PC-3 (cell line): ENCODE measurements around the gene CLASP1. TPM values are rescaled to one million over a fixed set of nuclear protein-coding genes. Genes with fewer than 3 reads are reported as not detected.
A peak's percentile ranks its signal among the peaks of the same experiment; 100 is the strongest.

ENCODE experiments used
- ATAC-seq: fragments of 200-7000 bp; cut with Tn5 transposase; 2 replicates; pipeline ENCODE4 v1.9.1; 2020; ENCODE audit warnings: mild to moderate bottlenecking, moderate library complexity
- BruUV-seq: library from RNA; stranded (reverse); fragments of 400-500 nt; replicated peaks from 2 replicates; lab custom pipeline; 2021; lab: Mats Ljungman, UMichigan
- CTCF ChIA-PET: fragments of 300-600 bp; sonication (Branson Sonifier 250); formaldehyde crosslinking; loops from one replicate; lab custom pipeline; 2022; ENCODE audit warnings: antibody characterized with exemption; lab: Charles Lee
- POLR2A ChIA-PET: fragments of 300-600 bp; sonication (Branson Sonifier 250); formaldehyde crosslinking; loops from one replicate; lab custom pipeline; 2022; ENCODE audit warnings: antibody characterized with exemption; ENCODE audit not compliant: unreplicated experiment; lab: Charles Lee
- DNase-seq: peaks from one replicate; pipeline ENCODE4 v3.0.0-alpha.2; 2015
- H2AFZ ChIP-seq: fragments of 300-600 bp; sonication (generic); 2 replicates; pipeline ENCODE4 v1.6.0; 2016; ENCODE audit warnings: antibody characterized with exemption, low read length
- H3F3A ChIP-seq: fragments of 300-600 bp; sonication (generic); one replicate; pipeline ENCODE4 v1.6.0; 2017; ENCODE audit warnings: antibody characterized with exemption, low read length, control low read depth, mild to moderate bottlenecking; ENCODE audit not compliant: unreplicated experiment
- H3K27ac ChIP-seq: fragments of 300-600 bp; sonication (generic); 2 replicates; pipeline ENCODE4 v1.5.1; 2016; ENCODE audit warnings: mild to moderate bottlenecking, low read length
- H3K27me3 ChIP-seq: fragments of 300-600 bp; sonication (generic); 2 replicates; pipeline ENCODE4 v1.6.1; 2016; ENCODE audit warnings: low read length, mixed read lengths
- H3K36me3 ChIP-seq: fragments of 300-600 bp; sonication (generic); 2 replicates; pipeline ENCODE4 v1.6.1; 2016; ENCODE audit warnings: low read depth, mixed run types, low read length, mixed read lengths
- H3K4me1 ChIP-seq: fragments of 300-600 bp; sonication (generic); 2 replicates; pipeline ENCODE4 v1.5.1; 2016; ENCODE audit warnings: low read length; ENCODE audit not compliant: insufficient read depth
- H3K4me2 ChIP-seq: fragments of 300-600 bp; sonication (generic); 2 replicates; pipeline ENCODE4 v1.6.0; 2016; ENCODE audit warnings: low read length
- H3K4me3 ChIP-seq: fragments of 300-600 bp; sonication (generic); 2 replicates; pipeline ENCODE4 v1.5.1; 2016; ENCODE audit warnings: mild to moderate bottlenecking, low read length, mixed read lengths
- H3K79me2 ChIP-seq: fragments of 300-600 bp; sonication (generic); 2 replicates; pipeline ENCODE4 v1.6.1; 2017; ENCODE audit warnings: low read length, mixed read lengths
- H3K9ac ChIP-seq: fragments of 300-600 bp; sonication (generic); 2 replicates; pipeline ENCODE4 v1.6.0; 2016; ENCODE audit warnings: mild to moderate bottlenecking, low read length
- H3K9me2 ChIP-seq: fragments of 300-600 bp; sonication (generic); replicated peaks from 2 replicates; pipeline ENCODE4 v1.6.1; 2016; ENCODE audit warnings: mixed run types, low read length, mixed read lengths
- H3K9me3 ChIP-seq: fragments of 300-600 bp; sonication (generic); 2 replicates; pipeline ENCODE4 v1.6.1; 2016; ENCODE audit warnings: low read length, mixed read lengths
- H4K20me1 ChIP-seq: fragments of 300-600 bp; sonication (generic); 2 replicates; pipeline ENCODE4 v1.6.1; 2016; ENCODE audit warnings: low read length, mixed read lengths
- CTCF ChIP-seq: fragments of 300-600 bp; sonication (generic); conservative IDR thresholded peaks from 2 replicates; pipeline ENCODE4 v1.5.1; 2017; ENCODE audit warnings: antibody characterized with exemption, low read depth, mild to moderate bottlenecking, low read length
- EZH2 ChIP-seq: fragments of 300-600 bp; sonication (generic); IDR thresholded peaks from one replicate; pipeline ENCODE4 v1.6.1; 2017; ENCODE audit warnings: antibody characterized with exemption, mild to moderate bottlenecking, low read length; ENCODE audit not compliant: unreplicated experiment
- EZH2phosphoT487 ChIP-seq: fragments of 300-600 bp; sonication (generic); IDR thresholded peaks from 2 replicates; pipeline ENCODE4 v1.6.1; 2018; ENCODE audit warnings: mild to moderate bottlenecking, antibody characterized with exemption, low read length, borderline replicate concordance
- intact Hi-C: fragments of 100-400 bp; cut with micrococcal nuclease; formaldehyde crosslinking; loops from 2 replicates; pipeline ENCODE4 v1.9.0; 2023
- total RNA-seq: library from RNA; depleted of rRNA; stranded (reverse); fragments of >200 nt; gene quantifications from 2 replicates; pipeline ENCODE4 v1.2.3, GENCODE V29; 2014

The CLASP1 gene
- total RNA-seq, 1 experiment from 2014 or later: 24.3 TPM

- Histone ChIP-seq H3K9ac (no peak overlapping the region), H3K36me3 (no peaks in the 10 kb centered on the region), H3K9me3 (no peaks in the 10 kb centered on the region), H3K27me3 (no peaks in the 10 kb centered on the region), H3K27ac (no peak overlapping the region), H3F3A (no peaks in the 10 kb centered on the region), H2AFZ (no peak overlapping the region), H4K20me1 (no peaks in the 10 kb centered on the region), H3K4me1 (0 out of 2 replicates have a peak, but pooled peaks cover 3% of the 10 kb centered on the region), H3K79me2 (no peaks in the 10 kb centered on the region), H3K9me2 (no peaks in the 10 kb centered on the region), H3K4me3 (no peak overlapping the region), H3K4me2 (no peak overlapping the region)
- no TSS peak for BruUV-seq
- CTCF ChIA-PET: no interaction called here
- POLR2A ChIA-PET: interaction anchor here (0.5 kb wide), 1 partner anchor 41 kb away, joined by 3 read pairs; no protein-coding TSS in a partner anchor
- intact Hi-C loops: loop anchor here (2.0 kb wide), 1 partner anchor 93 kb away; no protein-coding TSS in a partner anchor
- TF ChIP-seq EZH2 (no peak), EZH2phosphoT487 (no peak), CTCF (peak; percentile 62; the same call in 1 of the 2 replicates)
- peak; percentile 88 for ATAC-seq
- peak; percentile 63 for DNase-seq
Observed at GRCh38 chr2:121689356-121689755, 40.1 kb upstream of the CLASP1 start.

GRCh38 chr2:121688820-121689219 lies 39.6 kb upstream of the CLASP1 start:
- Histone ChIP-seq H3K36me3 (no peaks in the 10 kb centered on the region), H2AFZ (no peak overlapping the region), H3K4me2 (no peak overlapping the region), H3K27ac (no peak overlapping the region), H4K20me1 (no peaks in the 10 kb centered on the region), H3K4me1 (0 out of 2 replicates have a peak, but pooled peaks cover 3% of the 10 kb centered on the region), H3K4me3 (no peak overlapping the region), H3F3A (no peaks in the 10 kb centered on the region), H3K27me3 (no peaks in the 10 kb centered on the region), H3K9ac (no peak overlapping the region), H3K79me2 (no peaks in the 10 kb centered on the region), H3K9me3 (0 out of 2 replicates have a peak, but pooled peaks cover under 1% of the 10 kb centered on the region), H3K9me2 (no peaks in the 10 kb centered on the region)
- CTCF ChIA-PET: no interaction called here
- ATAC-seq (no peak), DNase-seq (no peak)
- intact Hi-C loops: loop anchor here (2.0 kb wide), 1 partner anchor 92 kb away; no protein-coding TSS in a partner anchor
- TF ChIP-seq EZH2 (no peak), EZH2phosphoT487 (no peak), CTCF (no peak)
- POLR2A ChIA-PET: no interaction called here
- BruUV-seq: no TSS peak

DNA sequence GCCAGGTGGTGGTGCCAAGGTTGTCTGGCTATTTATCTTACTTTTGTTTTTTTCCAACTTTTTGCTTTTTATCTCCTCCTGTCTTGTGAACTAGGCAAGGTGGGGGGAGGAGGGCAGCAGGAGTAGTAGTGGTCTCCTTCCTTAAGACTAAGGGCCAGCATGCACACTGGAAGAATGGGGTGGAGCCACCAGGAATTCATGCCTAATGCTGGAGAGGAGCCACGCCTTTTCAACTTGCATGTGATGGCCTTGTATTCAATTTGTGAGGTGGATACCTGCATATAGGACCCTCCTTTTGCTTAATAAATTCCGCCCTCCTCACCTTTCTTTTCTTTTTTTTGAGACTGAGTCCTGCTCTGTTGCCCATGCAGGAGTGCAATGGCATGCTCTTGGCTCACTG lies 37.6 kb upstream of the CLASP1 start:
- no peak overlapping the region for H3K4me3 ChIP-seq
- TF ChIP-seq EZH2phosphoT487 (no peak), EZH2 (no peak), CTCF (no peak)
- ATAC-seq (no peak), DNase-seq (no peak)
- no peak overlapping the region for H3K27ac ChIP-seq
- H2AFZ ChIP-seq: no peak overlapping the region
- no peaks in the 10 kb centered on the region for H3K9me2 ChIP-seq
- BruUV-seq: no TSS peak
- H3K4me1 ChIP-seq: 0 out of 2 replicates have a peak, but pooled peaks cover 3% of the 10 kb centered on the region
- CTCF ChIA-PET: no interaction called here
- POLR2A ChIA-PET: no interaction called here
- no peaks in the 10 kb centered on the region for H3K27me3 ChIP-seq
- no peak overlapping the region for H3K4me2 ChIP-seq
- no peaks in the 10 kb centered on the region for H4K20me1 ChIP-seq
- H3K79me2 ChIP-seq: no peaks in the 10 kb centered on the region
- intact Hi-C loops: no loop called here
- H3K9me3 ChIP-seq: peaks cover 20% of the 10 kb centered on the region; the same call in 1 of the 2 replicates
- H3F3A ChIP-seq: no peaks in the 10 kb centered on the region
- no peaks in the 10 kb centered on the region for H3K36me3 ChIP-seq
- no peak overlapping the region for H3K9ac ChIP-seq
